GM21576 (cell line): Measurements from ENCODE around the gene CILP.

Source experiments
- ATAC-seq: cut with Tn5 transposase; IDR thresholded peaks from one replicate; pipeline ENCODE4 v1.9.1; 2021; ENCODE audit warnings: mild to moderate bottlenecking, moderate library complexity; ENCODE audit not compliant: unreplicated experiment

CILP gene

GRCh38 chr15:65222891-65223290, 11.6 kb upstream of the CILP start:
- ATAC-seq = no peak

- no peak for ATAC-seq
Observed at GRCh38 chr15:65221697-65222096, 10.4 kb upstream of the CILP start.

GRCh38 chr15:65219137-65219536, 7.9 kb upstream of the CILP start:
- no peak for ATAC-seq

GRCh38 chr15:65217526-65218482, 6.5 kb upstream of the CILP start:
- ATAC-seq = no peak

GRCh38 chr15:65215496-65215895, 4.2 kb upstream of the CILP start:
- no peak for ATAC-seq

GRCh38 chr15:65214010-65214409, 2.7 kb upstream of the CILP start:
- no peak for ATAC-seq

GRCh38 chr15:65213241-65213640, 2.0 kb upstream of the CILP start:
- no peak for ATAC-seq

- no peak for ATAC-seq
Observed at GRCh38 chr15:65212097-65212496, 824 bp upstream of the CILP start.

- ATAC-seq = no peak
Observed at GRCh38 chr15:65211482-65211982, 259 bp upstream of the CILP start.

GRCh38 chr15:65209701-65210643, 1.3 kb downstream of the CILP start:
- ATAC-seq = no peak

GRCh38 chr15:65208647-65209046, 2.6 kb downstream of the CILP start:
- ATAC-seq = no peak

GRCh38 chr15:65207280-65207840, 3.9 kb downstream of the CILP start:
- no peak for ATAC-seq

GRCh38 chr15:65206750-65207149, 4.5 kb downstream of the CILP start:
- no peak for ATAC-seq

GRCh38 chr15:65204931-65205660, 6.2 kb downstream of the CILP start:
- no peak for ATAC-seq

- ATAC-seq = no peak
Observed at GRCh38 chr15:65204236-65204930, 6.9 kb downstream of the CILP start.

- no peak for ATAC-seq
Observed at GRCh38 chr15:65201918-65202317, 9.4 kb downstream of the CILP start.

GRCh38 chr15:65198571-65198970, 12.7 kb downstream of the CILP start:
- no peak for ATAC-seq

GRCh38 chr15:65197337-65197645, 14.0 kb downstream of the CILP start:
- ATAC-seq = no peak

GRCh38 chr15:65196637-65197336, 14.5 kb downstream of the CILP start:
- ATAC-seq = no peak
